Measurements from ENCODE around the gene SNRPA. TPM values are rescaled to one million over a fixed set of nuclear protein-coding genes. Genes with fewer than 3 reads are reported as not detected.

Gene SNRPA
- total RNA-seq, 1 donor from 2014 or later = 112 TPM

- Histone ChIP-seq H3K9me3 (ENCODE audit: low read depth) (no peaks in the 10 kb centered on the region), H3K4me2 (no peak overlapping the region), H3K9ac (peak overlapping the region; percentile 62), H3K4me3 (no peak overlapping the region), H3K79me2 (ENCODE audit: low read depth) (no peaks in the 10 kb centered on the region), H3K4me1 (no peaks in the 10 kb centered on the region), H3K36me3 (no peaks in the 10 kb centered on the region), H2AFZ (replicated peaks) (no peak overlapping the region), H3K27ac (no peak overlapping the region), H4K20me1 (ENCODE audit: low read depth) (no peaks in the 10 kb centered on the region), H3F3A (ENCODE audit: low read depth) (no peaks in the 10 kb centered on the region), H3K27me3 (no peaks in the 10 kb centered on the region)
- H3K36me3 Mint-ChIP-seq = peaks cover 28% of the 10 kb centered on the region
- H3K27ac Mint-ChIP-seq = peak overlapping the region; percentile 81
- peaks cover 2% of the 10 kb centered on the region for H3K27me3 Mint-ChIP-seq (ENCODE audit: insufficient read depth, low read depth)
- H3K4me3 Mint-ChIP-seq = no peak overlapping the region
- TF ChIP-seq EZH2 (IDR thresholded peaks at IDR 0.05) (no peak), CTCF (IDR thresholded peaks at IDR 0.05) (no peak), EZH2phosphoT487 (IDR thresholded peaks at IDR 0.05) (no peak)
- H3K4me1 Mint-ChIP-seq = peaks cover 8% of the 10 kb centered on the region
- no peak for DNase-seq (ENCODE audit: low spot score)
- H3K9me3 Mint-ChIP-seq = no peaks in the 10 kb centered on the region
Measured at GRCh38 chr19:40703029-40703755, 47.8 kb upstream of the SNRPA start.

DNA sequence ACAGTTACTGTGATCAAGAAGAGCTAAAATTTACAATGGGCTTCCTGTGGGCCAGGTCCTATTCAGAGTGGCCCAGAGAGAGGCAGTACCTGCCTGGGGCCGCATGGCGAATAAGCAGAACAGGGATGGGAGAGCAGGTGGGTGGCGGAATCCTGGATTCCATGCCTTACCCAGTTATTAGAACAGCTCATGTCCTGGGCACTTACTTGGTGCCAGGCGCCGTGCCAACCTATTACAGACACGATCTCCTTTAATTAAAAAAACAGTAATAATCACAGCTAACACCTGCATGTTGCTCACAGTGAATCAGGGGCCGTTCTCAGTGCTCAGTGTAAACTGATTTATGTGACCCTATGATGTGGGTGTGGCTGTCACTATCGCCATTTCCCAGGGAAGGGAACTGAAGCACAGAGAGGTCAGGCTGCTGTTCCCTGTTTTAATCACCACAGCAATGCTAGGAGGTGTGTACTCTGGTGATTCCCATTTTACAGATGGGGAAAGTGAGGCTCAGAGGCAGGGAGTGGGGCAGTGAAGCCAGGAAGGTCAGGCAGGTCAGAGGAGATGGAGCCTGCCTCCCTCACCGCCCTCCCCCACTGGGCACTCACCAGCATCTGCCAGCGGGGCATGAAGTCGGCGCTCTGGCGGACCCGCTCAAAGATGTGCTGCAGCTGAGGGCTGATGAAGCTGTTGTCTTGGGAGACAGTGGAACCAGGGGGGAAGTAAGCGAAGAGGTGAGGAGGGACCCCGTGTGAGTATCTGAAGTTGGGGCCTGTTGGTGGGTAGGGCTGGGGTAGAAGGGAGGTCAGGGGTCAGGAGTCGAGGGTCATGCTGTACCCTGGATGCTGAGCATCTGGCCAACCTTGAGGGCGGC lies 46.3 kb upstream of the SNRPA start:
- Histone ChIP-seq H3K4me3 (no peak overlapping the region), H3K27me3 (no peaks in the 10 kb centered on the region), H3K27ac (no peak overlapping the region), H3K79me2 (ENCODE audit: low read depth) (no peaks in the 10 kb centered on the region), H3K9ac (no peak overlapping the region), H3K4me1 (no peaks in the 10 kb centered on the region), H3F3A (ENCODE audit: low read depth) (no peaks in the 10 kb centered on the region), H3K36me3 (no peaks in the 10 kb centered on the region), H2AFZ (replicated peaks) (no peak overlapping the region), H4K20me1 (ENCODE audit: low read depth) (no peaks in the 10 kb centered on the region), H3K4me2 (no peak overlapping the region), H3K9me3 (ENCODE audit: low read depth) (no peaks in the 10 kb centered on the region)
- Mint-ChIP-seq H3K4me3 (no peak overlapping the region), H3K27ac (peak overlapping the region; percentile 42), H3K27me3 (ENCODE audit: insufficient read depth, low read depth) (peaks cover 2% of the 10 kb centered on the region), H3K9me3 (no peaks in the 10 kb centered on the region), H3K36me3 (peaks cover 28% of the 10 kb centered on the region), H3K4me1 (peaks cover 10% of the 10 kb centered on the region)
- TF ChIP-seq CTCF (IDR thresholded peaks at IDR 0.05) = no peak
- TF ChIP-seq EZH2phosphoT487 (IDR thresholded peaks at IDR 0.05) = no peak
- TF ChIP-seq EZH2 (IDR thresholded peaks at IDR 0.05) = no peak
- no peak for DNase-seq (ENCODE audit: low spot score)

DNA sequence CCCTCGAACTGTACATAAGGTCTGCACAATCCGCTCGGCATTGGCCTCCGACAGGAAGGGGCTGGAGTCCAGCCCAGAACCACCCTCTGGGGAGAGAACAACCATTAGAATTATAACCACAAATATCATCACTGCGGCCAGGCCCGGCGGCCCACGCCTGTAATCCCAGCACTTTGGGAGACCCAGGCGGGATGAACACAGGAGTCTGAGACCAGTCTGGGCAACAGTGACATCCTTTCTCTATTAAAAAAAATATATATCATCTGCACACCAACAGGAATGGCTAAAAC lies 45.7 kb upstream of the SNRPA start:
- Histone ChIP-seq H3K4me1 (no peaks in the 10 kb centered on the region), H4K20me1 (ENCODE audit: low read depth) (no peaks in the 10 kb centered on the region), H3F3A (ENCODE audit: low read depth) (no peaks in the 10 kb centered on the region), H3K27me3 (no peaks in the 10 kb centered on the region), H3K4me3 (no peak overlapping the region), H3K9me3 (ENCODE audit: low read depth) (no peaks in the 10 kb centered on the region), H3K4me2 (no peak overlapping the region), H3K36me3 (no peaks in the 10 kb centered on the region), H3K27ac (no peak overlapping the region), H2AFZ (replicated peaks) (no peak overlapping the region), H3K79me2 (ENCODE audit: low read depth) (no peaks in the 10 kb centered on the region), H3K9ac (no peak overlapping the region)
- TF ChIP-seq CTCF (IDR thresholded peaks at IDR 0.05) (no peak), EZH2phosphoT487 (IDR thresholded peaks at IDR 0.05) (no peak), EZH2 (IDR thresholded peaks at IDR 0.05) (no peak)
- peaks cover 2% of the 10 kb centered on the region for H3K27me3 Mint-ChIP-seq (ENCODE audit: insufficient read depth, low read depth)
- DNase-seq (ENCODE audit: low spot score) = no peak
- H3K4me1 Mint-ChIP-seq = peaks cover 10% of the 10 kb centered on the region
- H3K27ac Mint-ChIP-seq = no peak overlapping the region
- no peaks in the 10 kb centered on the region for H3K9me3 Mint-ChIP-seq
- no peak overlapping the region for H3K4me3 Mint-ChIP-seq
- H3K36me3 Mint-ChIP-seq = peaks cover 28% of the 10 kb centered on the region
